Sigmoid colon (tissue), 4 donors: ENCODE data around the gene TRIB2.

Source experiments
- CTCF ChIP-seq, 4 experiments: fragments of 450-650 bp in 3 of 4; fragments of 200-600 bp in 1 of 4; IDR thresholded peaks; one replicate each; pipeline ENCODE4 v1.5.1; 2016 to 2019; ENCODE audit warnings: antibody characterized with exemption in 4 of 4, mild to moderate bottlenecking in 3 of 4, moderate library complexity in 2 of 4
- POLR2AphosphoS5 ChIP-seq, 4 donors: sonication (generic); formaldehyde crosslinking; IDR thresholded peaks; one replicate each; pipeline ENCODE4 v1.6.1; 2017; ENCODE audit warnings: antibody characterized with exemption in 4 of 4

DNA sequence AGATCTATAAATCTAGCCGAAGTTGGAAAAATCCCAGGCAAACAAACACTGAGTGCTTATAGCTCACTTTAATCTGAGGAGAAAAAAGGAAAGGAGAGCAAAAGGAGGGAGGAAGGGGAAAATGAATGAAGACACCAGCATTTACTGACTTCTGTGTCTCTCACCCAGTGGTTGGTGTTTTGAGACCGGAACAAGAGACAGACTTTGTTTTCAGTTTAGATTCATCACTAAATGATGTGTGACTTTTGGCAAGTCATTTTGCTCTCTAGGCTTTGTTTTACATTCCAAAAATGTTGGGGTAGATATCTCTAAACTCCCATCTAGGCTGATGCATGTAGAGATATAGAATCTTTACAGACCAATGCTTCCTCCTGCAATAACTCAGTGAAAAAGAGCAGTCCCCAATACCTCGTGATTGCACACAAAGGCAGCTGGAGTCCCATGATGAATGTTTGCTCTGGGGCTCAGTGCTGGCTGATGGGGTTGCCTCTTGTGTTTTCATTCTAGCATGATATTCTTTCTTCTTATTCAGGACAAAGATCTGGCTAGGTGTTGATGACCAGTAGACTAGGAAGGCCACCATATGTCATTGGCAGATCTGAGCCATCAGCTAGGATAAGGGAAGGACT lies 51.4 kb downstream of the TRIB2 start:
- TF ChIP-seq CTCF (IDR thresholded peaks at IDR 0.05) (no peak), POLR2AphosphoS5 (IDR thresholded peaks at IDR 0.05) (no peak)
